ENCODE measurements around the gene SNX33. TPM values are rescaled to one million over a fixed set of nuclear protein-coding genes. Genes with fewer than 3 reads are reported as not detected.
"Not testable (repeated sequence)": the region's sequence is repeated elsewhere in the genome, so short reads cannot be mapped to it uniquely, and the experiment has no call there.

Gene SNX33
- total RNA-seq, 2 experiments from 2014 or later = 2.2 to 2.4 TPM

GRCh38 chr15:75696311-75696720 is 48.6 kb downstream of the SNX33 start:
- H3K9me3 Mint-ChIP-seq (ENCODE audit: low read depth) = no peaks in the 10 kb centered on the region
- H3K4me1 Mint-ChIP-seq = peaks cover 4% of the 10 kb centered on the region
- no peak for DNase-seq
- peaks cover 9% of the 10 kb centered on the region for H3K27me3 Mint-ChIP-seq
- H3K27ac Mint-ChIP-seq = no peak overlapping the region
- no peaks in the 10 kb centered on the region for H3K36me3 Mint-ChIP-seq (ENCODE audit: low read depth)
- H3K4me3 Mint-ChIP-seq = no peak overlapping the region
- CTCF ChIA-PET = no interaction called here
- POLR2A ChIA-PET = no interaction called here
- intact Hi-C loops (cut with DNase I, micrococcal nuclease) = no loop called here
- no peak for ATAC-seq

GRCh38 chr15:75696854-75697259 is 49.1 kb downstream of the SNX33 start:
- CTCF ChIA-PET = no interaction called here
- ATAC-seq = no peak

GRCh38 chr15:75697523-75697922 is 49.8 kb downstream of the SNX33 start:
- intact Hi-C loops (cut with DNase I, micrococcal nuclease) = no loop called here
- Mint-ChIP-seq H3K27me3 (peaks cover 5% of the 10 kb centered on the region), H3K4me3 (no peak overlapping the region), H3K4me1 (peaks cover 4% of the 10 kb centered on the region), H3K9me3 (ENCODE audit: low read depth) (no peaks in the 10 kb centered on the region), H3K36me3 (ENCODE audit: low read depth) (no peaks in the 10 kb centered on the region), H3K27ac (no peak overlapping the region)
- ATAC-seq (no peak), DNase-seq (no peak)
- CTCF ChIA-PET = no interaction called here
- POLR2A ChIA-PET = no interaction called here

More at GRCh38 chr15:75696854-75697259, 49.1 kb downstream of the SNX33 start:
- no peaks in the 10 kb centered on the region for H3K36me3 Mint-ChIP-seq (ENCODE audit: low read depth)
- H3K4me1 Mint-ChIP-seq = peaks cover 4% of the 10 kb centered on the region
- H3K27ac Mint-ChIP-seq = no peak overlapping the region
- POLR2A ChIA-PET = no interaction called here
- H3K4me3 Mint-ChIP-seq = no peak overlapping the region
- H3K27me3 Mint-ChIP-seq = peaks cover 9% of the 10 kb centered on the region
- intact Hi-C loops (cut with DNase I, micrococcal nuclease) = no loop called here
- DNase-seq = no peak
- no peaks in the 10 kb centered on the region for H3K9me3 Mint-ChIP-seq (ENCODE audit: low read depth)

- POLR2A ChIA-PET; intact Hi-C loops (cut with DNase I, micrococcal nuclease): not testable (repeated sequence)
Observed at GRCh38 chr15:75697974-75698747, 50.4 kb downstream of the SNX33 start.

GRCh38 chr15:75699517-75699916 is 51.8 kb downstream of the SNX33 start:
- POLR2A ChIA-PET; H3K9me3 Mint-ChIP-seq (ENCODE audit: low read depth); H3K27ac Mint-ChIP-seq; H3K36me3 Mint-ChIP-seq (ENCODE audit: low read depth); H3K4me3 Mint-ChIP-seq; H3K27me3 Mint-ChIP-seq; CTCF ChIA-PET; H3K4me1 Mint-ChIP-seq; DNase-seq; intact Hi-C loops (cut with DNase I, micrococcal nuclease); ATAC-seq: not testable (repeated sequence)

More at GRCh38 chr15:75697974-75698747, 50.4 kb downstream of the SNX33 start:
- H3K27ac Mint-ChIP-seq; CTCF ChIA-PET; H3K27me3 Mint-ChIP-seq; H3K4me3 Mint-ChIP-seq; H3K9me3 Mint-ChIP-seq (ENCODE audit: low read depth); H3K36me3 Mint-ChIP-seq (ENCODE audit: low read depth); ATAC-seq; H3K4me1 Mint-ChIP-seq; DNase-seq: not testable (repeated sequence)

GRCh38 chr15:75699961-75700874 is 52.5 kb downstream of the SNX33 start:
- H3K27me3 Mint-ChIP-seq; H3K4me3 Mint-ChIP-seq; H3K9me3 Mint-ChIP-seq (ENCODE audit: low read depth); POLR2A ChIA-PET; CTCF ChIA-PET; H3K4me1 Mint-ChIP-seq; intact Hi-C loops (cut with DNase I, micrococcal nuclease); H3K27ac Mint-ChIP-seq; H3K36me3 Mint-ChIP-seq (ENCODE audit: low read depth): not testable (repeated sequence)
- peak; percentile 57 for ATAC-seq
- DNase-seq = peak; percentile 51

- H3K4me3 Mint-ChIP-seq; ATAC-seq; H3K9me3 Mint-ChIP-seq (ENCODE audit: low read depth); POLR2A ChIA-PET; H3K36me3 Mint-ChIP-seq (ENCODE audit: low read depth); H3K4me1 Mint-ChIP-seq; CTCF ChIA-PET; H3K27ac Mint-ChIP-seq; DNase-seq; intact Hi-C loops (cut with DNase I, micrococcal nuclease); H3K27me3 Mint-ChIP-seq: not testable (repeated sequence)
Observed at GRCh38 chr15:75701071-75702003, 53.6 kb downstream of the SNX33 start.

GRCh38 chr15:75702436-75702835 is 54.7 kb downstream of the SNX33 start:
- intact Hi-C loops (cut with DNase I, micrococcal nuclease) = no loop called here
- Mint-ChIP-seq H3K27me3 (no peaks in the 10 kb centered on the region), H3K36me3 (ENCODE audit: low read depth) (no peaks in the 10 kb centered on the region), H3K4me3 (no peak overlapping the region), H3K27ac (no peak overlapping the region), H3K4me1 (no peaks in the 10 kb centered on the region), H3K9me3 (ENCODE audit: low read depth) (no peaks in the 10 kb centered on the region)
- ATAC-seq (no peak), DNase-seq (no peak)
- ChIA-PET POLR2A (no interaction called here), CTCF (no interaction called here)

- DNase-seq; POLR2A ChIA-PET; intact Hi-C loops (cut with DNase I, micrococcal nuclease); H3K4me3 Mint-ChIP-seq; H3K36me3 Mint-ChIP-seq (ENCODE audit: low read depth); H3K4me1 Mint-ChIP-seq; H3K27ac Mint-ChIP-seq; CTCF ChIA-PET; H3K9me3 Mint-ChIP-seq (ENCODE audit: low read depth); H3K27me3 Mint-ChIP-seq: not testable (repeated sequence)
- ATAC-seq = peak; percentile 68
Observed at GRCh38 chr15:75703440-75704262, 55.9 kb downstream of the SNX33 start.

- ChIA-PET POLR2A (no interaction called here), CTCF (no interaction called here)
- DNase-seq (no peak), ATAC-seq (no peak)
- H3K4me1 Mint-ChIP-seq = no peaks in the 10 kb centered on the region
- intact Hi-C loops (cut with DNase I, micrococcal nuclease) = no loop called here
- H3K4me3 Mint-ChIP-seq = no peak overlapping the region
- H3K27ac Mint-ChIP-seq = no peak overlapping the region
- H3K36me3 Mint-ChIP-seq (ENCODE audit: low read depth) = no peaks in the 10 kb centered on the region
- H3K9me3 Mint-ChIP-seq (ENCODE audit: low read depth) = no peaks in the 10 kb centered on the region
- no peaks in the 10 kb centered on the region for H3K27me3 Mint-ChIP-seq
Observed at GRCh38 chr15:75704263-75704615, 56.5 kb downstream of the SNX33 start.

GRCh38 chr15:75704618-75705017 is 56.9 kb downstream of the SNX33 start:
- no peaks in the 10 kb centered on the region for H3K4me1 Mint-ChIP-seq
- no peaks in the 10 kb centered on the region for H3K27me3 Mint-ChIP-seq
- no peak overlapping the region for H3K4me3 Mint-ChIP-seq
- POLR2A ChIA-PET = no interaction called here
- H3K9me3 Mint-ChIP-seq (ENCODE audit: low read depth) = no peaks in the 10 kb centered on the region
- intact Hi-C loops (cut with DNase I, micrococcal nuclease) = no loop called here
- no peak overlapping the region for H3K27ac Mint-ChIP-seq
- ATAC-seq (no peak), DNase-seq (no peak)
- CTCF ChIA-PET = no interaction called here
- no peaks in the 10 kb centered on the region for H3K36me3 Mint-ChIP-seq (ENCODE audit: low read depth)
